Activated naive CD4-positive, alpha-beta T cell treated with anti-CD3 and anti-CD28 coated beads, Interleukin-2, amount 10 ng/mL, durations not matched to agents 7 days and 5 days (primary cell): ENCODE measurements around the gene ADAM33.

Experiments
- CTCF ChIA-PET: fragments of 350-600 bp; sonication (Branson Sonifier 250); formaldehyde crosslinking; loops from one replicate; lab custom pipeline; 2021; ENCODE audit warnings: antibody characterized with exemption; lab: Charles Lee
- DNase-seq: peaks from one replicate; pipeline ENCODE4 v3.0.0-alpha.2; 2020
- H3K27ac Mint-ChIP-seq: one replicate; pipeline ENCODE4 v1.8.0; 2021; ENCODE audit warnings: mild to moderate bottlenecking, moderate library complexity, mixed read lengths
- H3K27me3 Mint-ChIP-seq: one replicate; pipeline ENCODE4 v1.8.0; 2021; ENCODE audit warnings: mild to moderate bottlenecking, mixed read lengths
- H3K36me3 Mint-ChIP-seq: one replicate; pipeline ENCODE4 v1.8.0; 2021; ENCODE audit warnings: mixed read lengths
- H3K4me1 Mint-ChIP-seq: one replicate; pipeline ENCODE4 v1.8.0; 2021; ENCODE audit warnings: mixed read lengths
- H3K4me3 Mint-ChIP-seq: one replicate; pipeline ENCODE4 v1.8.0; 2021; ENCODE audit warnings: mild to moderate bottlenecking, moderate library complexity, mixed read lengths
- H3K9me3 Mint-ChIP-seq: one replicate; pipeline ENCODE4 v1.8.0; 2021; ENCODE audit warnings: mixed read lengths

ADAM33 gene

GRCh38 chr20:3647473-3647872 is 34.3 kb downstream of the ADAM33 start:
- H3K9me3 Mint-ChIP-seq, result no peaks in the 10 kb centered on the region
- peaks cover 2% of the 10 kb centered on the region for H3K36me3 Mint-ChIP-seq
- H3K4me1 Mint-ChIP-seq, result peaks cover 3% of the 10 kb centered on the region
- H3K27me3 Mint-ChIP-seq, result no peaks in the 10 kb centered on the region
- no peak for DNase-seq
- H3K4me3 Mint-ChIP-seq, result no peak overlapping the region
- CTCF ChIA-PET, result interaction anchor here (0.7 to 1.6 kb wide), 3 partner anchors 28 to 118 kb away, joined by 3 read pairs; no protein-coding TSS in a partner anchor
- no peak overlapping the region for H3K27ac Mint-ChIP-seq

- peaks cover 2% of the 10 kb centered on the region for H3K36me3 Mint-ChIP-seq
- H3K9me3 Mint-ChIP-seq, result no peaks in the 10 kb centered on the region
- no peak overlapping the region for H3K27ac Mint-ChIP-seq
- CTCF ChIA-PET, result interaction anchor here (1.0 kb wide), 1 partner anchor 29 kb away, joined by 3 read pairs; no protein-coding TSS in a partner anchor
- no peaks in the 10 kb centered on the region for H3K27me3 Mint-ChIP-seq
- no peak for DNase-seq
- no peak overlapping the region for H3K4me3 Mint-ChIP-seq
- no peaks in the 10 kb centered on the region for H3K4me1 Mint-ChIP-seq
Observed at GRCh38 chr20:3646651-3647050, 35.2 kb downstream of the ADAM33 start.

GRCh38 chr20:3646067-3646440 is 35.8 kb downstream of the ADAM33 start:
- H3K4me1 Mint-ChIP-seq, result no peaks in the 10 kb centered on the region
- no peak overlapping the region for H3K4me3 Mint-ChIP-seq
- H3K27me3 Mint-ChIP-seq, result no peaks in the 10 kb centered on the region
- H3K9me3 Mint-ChIP-seq, result no peaks in the 10 kb centered on the region
- peaks cover 2% of the 10 kb centered on the region for H3K36me3 Mint-ChIP-seq
- CTCF ChIA-PET, result no interaction called here
- H3K27ac Mint-ChIP-seq, result no peak overlapping the region
- DNase-seq, result no peak

- CTCF ChIA-PET, result interaction anchor here (1.7 kb wide), 1 partner anchor 32 kb away, joined by 4 read pairs; no protein-coding TSS in a partner anchor
- H3K27ac Mint-ChIP-seq, result no peak overlapping the region
- no peaks in the 10 kb centered on the region for H3K4me1 Mint-ChIP-seq
- H3K9me3 Mint-ChIP-seq, result no peaks in the 10 kb centered on the region
- H3K4me3 Mint-ChIP-seq, result no peak overlapping the region
- DNase-seq, result no peak
- H3K36me3 Mint-ChIP-seq, result peaks cover 2% of the 10 kb centered on the region
- H3K27me3 Mint-ChIP-seq, result no peaks in the 10 kb centered on the region
Observed at GRCh38 chr20:3645309-3646066, 36.3 kb downstream of the ADAM33 start.

- H3K27me3 Mint-ChIP-seq, result no peaks in the 10 kb centered on the region
- DNase-seq, result no peak
- H3K9me3 Mint-ChIP-seq, result peaks cover 3% of the 10 kb centered on the region
- H3K4me3 Mint-ChIP-seq, result no peak overlapping the region
- CTCF ChIA-PET, result interaction anchor here (1.4 kb wide), 1 partner anchor 9 kb away, joined by 3 read pairs; no protein-coding TSS in a partner anchor
- no peak overlapping the region for H3K27ac Mint-ChIP-seq
- peaks cover 2% of the 10 kb centered on the region for H3K36me3 Mint-ChIP-seq
- no peaks in the 10 kb centered on the region for H3K4me1 Mint-ChIP-seq
Observed at GRCh38 chr20:3640259-3640658, 41.6 kb downstream of the ADAM33 start.

- Mint-ChIP-seq H3K27me3 (no peaks in the 10 kb centered on the region), H3K36me3 (peaks cover 2% of the 10 kb centered on the region), H3K9me3 (peaks cover 3% of the 10 kb centered on the region), H3K4me1 (peaks cover 4% of the 10 kb centered on the region), H3K27ac (no peak overlapping the region), H3K4me3 (no peak overlapping the region)
- CTCF ChIA-PET, result interaction anchor here (1.2 kb wide), 1 partner anchor 72 kb away, joined by 3 read pairs; no protein-coding TSS in a partner anchor
- DNase-seq, result no peak
Observed at GRCh38 chr20:3635346-3635745, 46.5 kb downstream of the ADAM33 start.

- H3K9me3 Mint-ChIP-seq, result no peaks in the 10 kb centered on the region
- H3K4me1 Mint-ChIP-seq, result peaks cover 4% of the 10 kb centered on the region
- no peak overlapping the region for H3K27ac Mint-ChIP-seq
- no peaks in the 10 kb centered on the region for H3K36me3 Mint-ChIP-seq
- DNase-seq, result no peak
- H3K27me3 Mint-ChIP-seq, result no peaks in the 10 kb centered on the region
- H3K4me3 Mint-ChIP-seq, result no peak overlapping the region
- CTCF ChIA-PET, result interaction anchor here (0.6 to 1.2 kb wide), 2 partner anchors 15 to 125 kb away, joined by 3 to 4 read pairs; no protein-coding TSS in a partner anchor
Observed at GRCh38 chr20:3633913-3634478, 47.8 kb downstream of the ADAM33 start.

- no peak for DNase-seq
- Mint-ChIP-seq H3K9me3 (no peaks in the 10 kb centered on the region), H3K27ac (no peak overlapping the region), H3K4me3 (no peak overlapping the region), H3K27me3 (no peaks in the 10 kb centered on the region), H3K36me3 (no peaks in the 10 kb centered on the region), H3K4me1 (peaks cover 4% of the 10 kb centered on the region)
- CTCF ChIA-PET, result interaction anchor here (1.2 kb wide), 1 partner anchor 14 kb away, joined by 4 read pairs; no protein-coding TSS in a partner anchor
Observed at GRCh38 chr20:3632311-3633004, 49.4 kb downstream of the ADAM33 start.

- H3K9me3 Mint-ChIP-seq, result no peaks in the 10 kb centered on the region
- H3K36me3 Mint-ChIP-seq, result no peaks in the 10 kb centered on the region
- H3K27ac Mint-ChIP-seq, result no peak overlapping the region
- H3K4me1 Mint-ChIP-seq, result peaks cover 4% of the 10 kb centered on the region
- CTCF ChIA-PET, result interaction anchor here (0.7 kb wide), 1 partner anchor 9 kb away, joined by 3 read pairs; no protein-coding TSS in a partner anchor
- no peak overlapping the region for H3K4me3 Mint-ChIP-seq
- no peaks in the 10 kb centered on the region for H3K27me3 Mint-ChIP-seq
- no peak for DNase-seq
Observed at GRCh38 chr20:3631534-3631933, 50.3 kb downstream of the ADAM33 start.

- Mint-ChIP-seq H3K36me3 (no peaks in the 10 kb centered on the region), H3K4me3 (no peak overlapping the region), H3K27ac (no peak overlapping the region), H3K27me3 (no peaks in the 10 kb centered on the region), H3K4me1 (peaks cover 4% of the 10 kb centered on the region), H3K9me3 (no peaks in the 10 kb centered on the region)
- no peak for DNase-seq
- CTCF ChIA-PET, result no interaction called here
Observed at GRCh38 chr20:3630429-3630828, 51.4 kb downstream of the ADAM33 start.

GRCh38 chr20:3629893-3630292 is 51.9 kb downstream of the ADAM33 start:
- no peaks in the 10 kb centered on the region for H3K36me3 Mint-ChIP-seq
- H3K27me3 Mint-ChIP-seq, result no peaks in the 10 kb centered on the region
- CTCF ChIA-PET, result no interaction called here
- H3K4me1 Mint-ChIP-seq, result peaks cover 4% of the 10 kb centered on the region
- H3K4me3 Mint-ChIP-seq, result no peak overlapping the region
- H3K9me3 Mint-ChIP-seq, result no peaks in the 10 kb centered on the region
- no peak for DNase-seq
- H3K27ac Mint-ChIP-seq, result no peak overlapping the region

GRCh38 chr20:3628502-3629314 is 53.1 kb downstream of the ADAM33 start:
- no peak overlapping the region for H3K27ac Mint-ChIP-seq
- no peak overlapping the region for H3K4me3 Mint-ChIP-seq
- H3K36me3 Mint-ChIP-seq, result no peaks in the 10 kb centered on the region
- CTCF ChIA-PET, result no interaction called here
- no peaks in the 10 kb centered on the region for H3K27me3 Mint-ChIP-seq
- H3K9me3 Mint-ChIP-seq, result no peaks in the 10 kb centered on the region
- no peak for DNase-seq
- H3K4me1 Mint-ChIP-seq, result no peaks in the 10 kb centered on the region

- no peaks in the 10 kb centered on the region for H3K36me3 Mint-ChIP-seq
Observed at GRCh38 chr20:3627476-3627875, 54.3 kb downstream of the ADAM33 start.

GRCh38 chr20:3622406-3622805 is 59.4 kb downstream of the ADAM33 start:
- Mint-ChIP-seq H3K4me1 (no peaks in the 10 kb centered on the region), H3K4me3 (no peak overlapping the region), H3K36me3 (no peaks in the 10 kb centered on the region), H3K9me3 (no peaks in the 10 kb centered on the region), H3K27me3 (no peaks in the 10 kb centered on the region), H3K27ac (no peak overlapping the region)
- CTCF ChIA-PET, result no interaction called here
- DNase-seq, result no peak

More at GRCh38 chr20:3627476-3627875, 54.3 kb downstream of the ADAM33 start:
- Mint-ChIP-seq H3K4me3 (no peak overlapping the region), H3K27ac (no peak overlapping the region), H3K4me1 (no peaks in the 10 kb centered on the region), H3K9me3 (no peaks in the 10 kb centered on the region), H3K27me3 (no peaks in the 10 kb centered on the region)
- CTCF ChIA-PET, result no interaction called here
- no peak for DNase-seq
